Measurements from ENCODE around the gene PLAGL1. TPM values are rescaled to one million over a fixed set of nuclear protein-coding genes. Genes with fewer than 3 reads are reported as not detected.

PLAGL1 gene
- total RNA-seq, 4 donors from 2014 or later, result 23.2 to 30.0 (median 29.6) TPM

- peaks cover 0 to 4% (median 0%) of the 10 kb centered on the region in 4 donors for H3K9me3 ChIP-seq
- H3K4me1 ChIP-seq, result peaks cover 0 to 11% (median 0%) of the 10 kb centered on the region in 4 donors
- H3K27me3 ChIP-seq, result no peaks in the 10 kb centered on the region
- 33 to 36% methylated on average over 4 of the region's 4 CpGs for WGBS, 2 donors
- no peak for DNase-seq (ENCODE audit: low spot score in 2 of 2)
- H3K36me3 ChIP-seq, result no peaks in the 10 kb centered on the region
- TF ChIP-seq EP300 (IDR thresholded peaks at IDR 0.05), result no peak
- no peak for TF ChIP-seq POLR2A (IDR thresholded peaks at IDR 0.05)
- TF ChIP-seq CTCF (IDR thresholded peaks at IDR 0.05), result no peak
- H3K4me3 ChIP-seq, result no peak overlapping the region
- H3K27ac ChIP-seq, result no peak overlapping the region
Measured at GRCh38 chr6:144033816-144034735, 26.0 kb upstream of the PLAGL1 start.

GRCh38 chr6:144029452-144029851, 21.4 kb upstream of the PLAGL1 start:
- Histone ChIP-seq H3K4me1 (no peaks in the 10 kb centered on the region), H3K36me3 (no peaks in the 10 kb centered on the region), H3K4me3 (no peak overlapping the region), H3K27ac (no peak overlapping the region), H3K9me3 (peaks cover 0 to 4% (median 0%) of the 10 kb centered on the region in 4 donors), H3K27me3 (no peaks in the 10 kb centered on the region)
- no peak for DNase-seq (ENCODE audit: low spot score in 2 of 2)
- WGBS, 2 donors, result 75 to 83% methylated on average over 3 of the region's 3 CpGs
- TF ChIP-seq CTCF (IDR thresholded peaks at IDR 0.05), result no peak

DNA sequence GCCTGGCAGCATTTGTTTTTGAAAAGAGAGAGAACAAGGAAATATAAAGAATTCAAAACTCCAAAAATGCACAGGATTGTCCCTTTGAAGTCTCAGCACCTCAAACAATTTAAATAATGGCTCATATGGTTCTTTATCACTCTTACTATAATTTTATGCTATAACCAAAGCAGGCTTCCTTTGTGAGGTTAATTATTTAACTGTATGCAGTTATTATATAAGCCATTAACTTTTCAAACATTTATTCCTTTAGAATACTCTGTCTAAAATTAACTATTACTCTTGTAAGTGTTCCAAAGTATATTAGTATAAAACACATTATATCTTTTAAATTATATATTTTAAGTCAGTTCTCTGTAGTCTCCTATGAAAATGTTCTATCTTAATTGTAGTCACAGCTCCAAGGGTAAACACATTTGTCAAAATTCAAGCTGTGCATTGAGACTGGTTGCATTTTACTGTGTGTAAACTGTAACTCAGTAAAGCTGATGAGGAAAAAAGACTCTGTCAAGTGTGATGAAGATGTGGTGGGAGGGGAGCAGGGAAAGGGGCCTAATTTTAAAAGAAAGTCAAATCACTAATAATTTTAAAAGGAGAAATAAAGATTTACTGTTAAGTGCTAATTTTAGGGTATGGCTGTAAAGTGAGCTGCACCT, 20.0 kb upstream of the PLAGL1 start:
- Histone ChIP-seq H3K27me3 (no peaks in the 10 kb centered on the region), H3K4me1 (no peaks in the 10 kb centered on the region), H3K36me3 (no peaks in the 10 kb centered on the region), H3K27ac (no peak overlapping the region), H3K9me3 (no peaks in the 10 kb centered on the region), H3K4me3 (no peak overlapping the region)
- TF ChIP-seq POLR2A (IDR thresholded peaks at IDR 0.05), result no peak
- TF ChIP-seq CTCF (IDR thresholded peaks at IDR 0.05), result no peak
- no peak for TF ChIP-seq EP300 (IDR thresholded peaks at IDR 0.05)
- DNase-seq (ENCODE audit: low spot score in 2 of 2), result no peak

DNA sequence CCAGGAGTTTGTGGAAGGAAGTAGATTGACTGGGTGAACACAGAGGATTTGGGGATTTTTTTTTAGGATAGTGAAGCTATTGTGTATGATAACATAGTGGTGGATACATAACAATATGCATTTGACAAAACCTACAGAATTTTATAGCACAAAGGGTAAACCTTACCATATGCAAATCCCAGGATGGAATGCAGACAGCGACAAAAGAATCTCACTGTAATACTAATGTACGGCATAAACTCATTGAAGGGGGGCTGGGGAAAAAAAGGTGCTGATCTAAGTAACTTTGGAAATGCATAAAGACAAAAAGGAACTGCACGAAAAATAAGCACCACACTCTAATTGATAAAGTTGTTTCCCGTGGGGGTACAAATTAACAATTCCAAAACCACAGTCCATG, 15.2 kb upstream of the PLAGL1 start:
- Histone ChIP-seq H3K9me3 (no peaks in the 10 kb centered on the region), H3K27me3 (no peaks in the 10 kb centered on the region), H3K4me1 (no peaks in the 10 kb centered on the region), H3K36me3 (no peaks in the 10 kb centered on the region), H3K4me3 (no peak overlapping the region), H3K27ac (no peak overlapping the region)
- TF ChIP-seq EP300 (IDR thresholded peaks at IDR 0.05) (no peak), POLR2A (IDR thresholded peaks at IDR 0.05) (no peak), CTCF (IDR thresholded peaks at IDR 0.05) (no peak)
- no peak for DNase-seq (ENCODE audit: low spot score in 2 of 2)
- WGBS, 2 donors, result 69 to 77% methylated on average over 4 of the region's 4 CpGs

DNA sequence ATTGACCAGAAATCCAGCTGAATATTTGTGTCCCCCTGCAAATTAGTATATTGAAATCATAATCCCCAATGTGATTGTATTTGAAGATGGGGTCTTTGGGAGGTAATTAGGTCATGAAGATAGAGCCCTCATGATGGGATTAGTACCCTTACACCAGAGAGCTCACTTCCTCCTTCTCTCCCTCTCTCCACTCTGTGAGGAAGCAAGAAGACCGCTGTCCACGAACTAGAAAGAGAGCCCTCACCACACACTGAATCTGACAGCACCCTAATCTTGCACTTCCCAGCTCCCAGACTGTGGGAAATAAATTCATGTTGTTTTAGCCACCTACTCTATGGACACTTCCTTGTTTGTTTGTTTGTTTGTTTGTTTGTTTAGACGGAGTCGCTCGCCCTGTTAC, 11.9 kb upstream of the PLAGL1 start:
- Histone ChIP-seq H3K9me3 (no peaks in the 10 kb centered on the region), H3K27ac (no peak overlapping the region), H3K27me3 (no peaks in the 10 kb centered on the region), H3K4me1 (no peaks in the 10 kb centered on the region), H3K36me3 (no peaks in the 10 kb centered on the region), H3K4me3 (no peak overlapping the region)
- WGBS, 2 donors, result 82% methylated on average over 5 of the region's 5 CpGs
- DNase-seq (ENCODE audit: low spot score in 2 of 2), result no peak
- TF ChIP-seq EP300 (IDR thresholded peaks at IDR 0.05), result no peak
- TF ChIP-seq POLR2A (IDR thresholded peaks at IDR 0.05), result no peak
- TF ChIP-seq CTCF (IDR thresholded peaks at IDR 0.05), result no peak

Measured in tibial nerve (tissue), 4 donors.